Suprapubic skin (tissue), 4 donors: Measurements from ENCODE around the gene SEMA6B. TPM values are rescaled to one million over a fixed set of nuclear protein-coding genes. Genes with fewer than 3 reads are reported as not detected.

Experiments used
- DNase-seq, 2 donors: peaks; one replicate each; pipeline ENCODE4 v3.0.0-alpha.2; 2019; ENCODE audit warnings: low spot score in 2 of 2
- H3K27ac ChIP-seq: fragments of 200-600 bp; sonication (generic); one replicate; pipeline ENCODE4 v1.5.1; 2019
- H3K27me3 ChIP-seq: fragments of 200-600 bp; sonication (generic); one replicate; pipeline ENCODE4 v1.5.1; 2019
- H3K36me3 ChIP-seq: fragments of 200-600 bp; sonication (generic); one replicate; pipeline ENCODE4 v1.5.1; 2019
- H3K4me1 ChIP-seq: fragments of 200-600 bp; sonication (generic); one replicate; pipeline ENCODE4 v1.5.1; 2019
- H3K4me3 ChIP-seq: fragments of 200-600 bp; sonication (generic); one replicate; pipeline ENCODE4 v1.5.1; 2019; ENCODE audit warnings: mild to moderate bottlenecking
- H3K9me3 ChIP-seq: fragments of 200-600 bp; sonication (generic); one replicate; pipeline ENCODE4 v1.5.1; 2019
- EP300 ChIP-seq: sonication (generic); formaldehyde crosslinking; IDR thresholded peaks from one replicate; pipeline ENCODE4 v1.6.1; 2017; ENCODE audit warnings: antibody characterized with exemption
- POLR2A ChIP-seq, 2 donors: fragments of 450-650 bp; IDR thresholded peaks; one replicate each; pipeline ENCODE4 v1.6.1; 2017; ENCODE audit warnings: antibody characterized with exemption in 2 of 2, mild to moderate bottlenecking in 2 of 2, moderate library complexity in 2 of 2
- POLR2AphosphoS5 ChIP-seq, 3 donors: sonication (generic); formaldehyde crosslinking; IDR thresholded peaks; one replicate each; pipeline ENCODE4 v1.6.1; 2017; ENCODE audit warnings: antibody characterized with exemption in 3 of 3
- WGBS: methylation state at CpG from one replicate; pipeline ENCODE4 v1.1.5; 2018; 5-methylcytosine and 5-hydroxymethylcytosine counted together
- total RNA-seq, 4 donors: library from RNA; depleted of rRNA; stranded (reverse); fragments of >200 nt; gene quantifications; one replicate each; pipeline ENCODE4 v1.1.0, GENCODE V29; 2016
- TF ChIP-seq, protein P1 (sequence below), 2 donors: fragments of 200-600 bp in 1 of 2; fragments of 450-650 bp in 1 of 2; sonication (generic) in 1 of 2; IDR thresholded peaks; one replicate each; pipeline ENCODE4 v1.5.1; 2016 to 2019; ENCODE audit warnings: antibody characterized with exemption in 2 of 2, mild to moderate bottlenecking in 1 of 2, moderate library complexity in 1 of 2

SEMA6B gene
- total RNA-seq, 4 donors from 2014 or later, result 1.5 to 5.4 (median 3.3) TPM

DNA sequence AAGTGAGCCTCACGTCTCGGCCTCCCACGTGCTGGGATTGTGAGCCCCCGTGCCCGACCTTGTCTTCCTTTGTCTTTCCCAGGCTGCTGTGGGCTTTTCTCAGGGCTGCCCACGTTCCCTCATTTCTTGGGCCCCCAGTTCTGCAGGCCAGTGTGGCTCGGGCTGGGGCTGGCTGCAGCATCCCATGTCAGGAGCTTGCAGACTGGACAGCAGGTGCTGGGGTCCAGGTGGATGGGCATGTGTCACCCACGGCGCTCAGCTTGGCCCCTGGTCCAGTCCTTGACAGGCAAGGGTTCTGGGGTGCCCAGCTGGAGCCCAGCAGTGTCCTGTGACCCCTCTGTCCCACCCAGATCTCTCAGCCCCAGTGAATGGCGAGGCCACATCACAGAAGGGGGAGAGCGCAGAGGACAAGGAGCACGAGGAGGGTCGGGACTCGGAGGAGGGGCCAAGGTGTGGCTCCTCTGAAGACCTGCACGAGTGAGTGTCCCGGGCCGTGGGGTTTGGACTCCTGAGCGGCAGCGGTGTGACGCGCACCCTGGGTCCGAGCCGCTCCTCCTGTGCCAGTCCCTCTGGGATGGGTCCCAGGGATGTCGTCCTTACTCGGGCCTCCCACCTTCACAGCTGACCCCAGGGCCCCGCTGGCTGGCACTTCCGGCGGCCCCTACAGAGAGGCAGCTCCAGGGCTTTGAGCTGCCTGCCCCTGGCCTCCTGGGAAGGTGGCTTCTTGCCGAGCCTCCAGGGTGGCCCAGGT lies 58.5 kb downstream of the SEMA6B start:
- peaks cover 93% of the 10 kb centered on the region for H3K36me3 ChIP-seq
- no peak for DNase-seq
- 89% methylated on average over 17 of the region's 29 CpGs for WGBS
- TF ChIP-seq, protein P1, sequence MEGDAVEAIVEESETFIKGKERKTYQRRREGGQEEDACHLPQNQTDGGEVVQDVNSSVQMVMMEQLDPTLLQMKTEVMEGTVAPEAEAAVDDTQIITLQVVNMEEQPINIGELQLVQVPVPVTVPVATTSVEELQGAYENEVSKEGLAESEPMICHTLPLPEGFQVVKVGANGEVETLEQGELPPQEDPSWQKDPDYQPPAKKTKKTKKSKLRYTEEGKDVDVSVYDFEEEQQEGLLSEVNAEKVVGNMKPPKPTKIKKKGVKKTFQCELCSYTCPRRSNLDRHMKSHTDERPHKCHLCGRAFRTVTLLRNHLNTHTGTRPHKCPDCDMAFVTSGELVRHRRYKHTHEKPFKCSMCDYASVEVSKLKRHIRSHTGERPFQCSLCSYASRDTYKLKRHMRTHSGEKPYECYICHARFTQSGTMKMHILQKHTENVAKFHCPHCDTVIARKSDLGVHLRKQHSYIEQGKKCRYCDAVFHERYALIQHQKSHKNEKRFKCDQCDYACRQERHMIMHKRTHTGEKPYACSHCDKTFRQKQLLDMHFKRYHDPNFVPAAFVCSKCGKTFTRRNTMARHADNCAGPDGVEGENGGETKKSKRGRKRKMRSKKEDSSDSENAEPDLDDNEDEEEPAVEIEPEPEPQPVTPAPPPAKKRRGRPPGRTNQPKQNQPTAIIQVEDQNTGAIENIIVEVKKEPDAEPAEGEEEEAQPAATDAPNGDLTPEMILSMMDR (IDR thresholded peaks at IDR 0.05), result no peak
- TF ChIP-seq POLR2A (IDR thresholded peaks at IDR 0.05) (no peak), EP300 (no peak), POLR2AphosphoS5 (IDR thresholded peaks at IDR 0.05) (no peak)
- no peaks in the 10 kb centered on the region for H3K9me3 ChIP-seq
- no peak overlapping the region for H3K4me3 ChIP-seq
- no peaks in the 10 kb centered on the region for H3K27me3 ChIP-seq
- no peak overlapping the region for H3K27ac ChIP-seq
- no peaks in the 10 kb centered on the region for H3K4me1 ChIP-seq

DNA sequence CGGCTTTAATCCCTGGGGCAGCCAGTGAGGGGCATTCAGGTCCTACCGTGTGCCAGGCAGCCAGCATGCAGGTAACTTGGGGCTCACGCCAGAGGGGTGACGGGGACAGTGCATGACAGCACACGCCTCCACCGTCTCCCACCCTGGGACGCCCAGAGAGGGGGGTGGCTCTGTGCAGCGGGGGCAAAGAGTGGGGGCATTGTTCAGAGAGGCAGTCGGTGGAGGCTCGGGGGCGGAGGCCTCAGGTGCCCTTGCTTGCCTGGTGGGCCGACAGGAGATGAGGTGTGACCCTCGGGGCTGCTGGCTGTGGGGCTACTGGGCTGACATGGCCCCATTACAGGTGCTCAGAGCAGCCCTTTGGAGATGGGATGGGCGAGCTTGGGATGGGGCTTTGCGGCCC lies 59.6 kb downstream of the SEMA6B start:
- Histone ChIP-seq H3K9me3 (no peaks in the 10 kb centered on the region), H3K27ac (no peak overlapping the region), H3K4me1 (no peaks in the 10 kb centered on the region), H3K4me3 (no peak overlapping the region), H3K36me3 (peaks cover 93% of the 10 kb centered on the region), H3K27me3 (no peaks in the 10 kb centered on the region)
- no peak for TF ChIP-seq POLR2A (IDR thresholded peaks at IDR 0.05)
- TF ChIP-seq, protein P1 (IDR thresholded peaks at IDR 0.05), result no peak
- no peak for TF ChIP-seq EP300
- TF ChIP-seq POLR2AphosphoS5 (IDR thresholded peaks at IDR 0.05), result no peak
- DNase-seq, result no peak
- WGBS, result 90% methylated on average over 14 of the region's 15 CpGs

DNA sequence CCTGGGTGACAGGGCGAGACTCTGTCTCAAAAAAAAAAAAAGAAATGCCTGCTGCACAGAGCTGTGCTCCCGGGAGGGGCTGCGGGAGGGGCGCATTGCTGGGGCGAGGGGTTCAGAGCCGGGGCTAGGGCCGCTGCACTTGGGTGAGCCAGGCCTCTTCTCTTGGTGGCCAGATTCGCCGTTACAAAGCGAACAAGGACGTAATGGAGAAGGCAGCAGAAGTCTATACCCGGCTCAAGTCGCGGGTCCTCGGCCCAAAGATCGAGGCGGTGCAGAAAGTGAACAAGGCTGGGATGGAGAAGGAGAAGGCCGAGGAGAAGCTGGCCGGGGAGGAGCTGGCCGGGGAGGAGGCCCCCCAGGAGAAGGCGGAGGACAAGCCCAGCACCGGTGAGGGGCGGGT lies 60.2 kb downstream of the SEMA6B start:
- H3K4me1 ChIP-seq, result no peaks in the 10 kb centered on the region
- TF ChIP-seq EP300, result no peak
- TF ChIP-seq POLR2AphosphoS5 (IDR thresholded peaks at IDR 0.05), result no peak
- TF ChIP-seq, protein P1 (IDR thresholded peaks at IDR 0.05), result no peak
- TF ChIP-seq POLR2A (IDR thresholded peaks at IDR 0.05), result no peak
- no peaks in the 10 kb centered on the region for H3K9me3 ChIP-seq
- H3K27me3 ChIP-seq, result no peaks in the 10 kb centered on the region
- H3K36me3 ChIP-seq, result peaks cover 94% of the 10 kb centered on the region
- no peak overlapping the region for H3K27ac ChIP-seq
- H3K4me3 ChIP-seq, result no peak overlapping the region
- no peak for DNase-seq
- 96% methylated on average over 23 of the region's 23 CpGs for WGBS

DNA sequence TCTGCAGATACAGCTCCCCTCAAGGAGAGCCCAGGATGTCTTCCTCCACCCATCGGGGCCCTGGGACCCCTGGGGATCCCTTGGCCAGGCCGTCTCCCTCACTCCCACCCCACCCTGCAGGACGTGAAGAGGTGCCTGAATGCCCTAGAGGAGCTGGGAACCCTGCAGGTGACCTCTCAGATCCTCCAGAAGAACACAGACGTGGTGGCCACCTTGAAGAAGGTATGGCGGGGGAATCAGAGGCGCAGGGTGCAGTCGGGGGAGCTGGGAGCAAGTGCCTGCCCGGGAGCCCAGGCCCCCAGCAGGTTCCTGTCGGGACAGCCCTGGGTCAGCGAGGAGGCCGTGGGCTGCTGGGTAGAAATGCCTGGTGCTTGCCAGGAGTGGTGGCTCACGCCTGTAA lies 60.8 kb downstream of the SEMA6B start:
- Histone ChIP-seq H3K36me3 (peaks cover 97% of the 10 kb centered on the region), H3K9me3 (no peaks in the 10 kb centered on the region), H3K4me1 (no peaks in the 10 kb centered on the region), H3K4me3 (no peak overlapping the region), H3K27me3 (no peaks in the 10 kb centered on the region), H3K27ac (no peak overlapping the region)
- TF ChIP-seq, protein P1 (IDR thresholded peaks at IDR 0.05), result no peak
- no peak for TF ChIP-seq POLR2A (IDR thresholded peaks at IDR 0.05)
- no peak for TF ChIP-seq EP300
- no peak for TF ChIP-seq POLR2AphosphoS5 (IDR thresholded peaks at IDR 0.05)
- 96% methylated on average over 12 of the region's 12 CpGs for WGBS
- no peak for DNase-seq

DNA sequence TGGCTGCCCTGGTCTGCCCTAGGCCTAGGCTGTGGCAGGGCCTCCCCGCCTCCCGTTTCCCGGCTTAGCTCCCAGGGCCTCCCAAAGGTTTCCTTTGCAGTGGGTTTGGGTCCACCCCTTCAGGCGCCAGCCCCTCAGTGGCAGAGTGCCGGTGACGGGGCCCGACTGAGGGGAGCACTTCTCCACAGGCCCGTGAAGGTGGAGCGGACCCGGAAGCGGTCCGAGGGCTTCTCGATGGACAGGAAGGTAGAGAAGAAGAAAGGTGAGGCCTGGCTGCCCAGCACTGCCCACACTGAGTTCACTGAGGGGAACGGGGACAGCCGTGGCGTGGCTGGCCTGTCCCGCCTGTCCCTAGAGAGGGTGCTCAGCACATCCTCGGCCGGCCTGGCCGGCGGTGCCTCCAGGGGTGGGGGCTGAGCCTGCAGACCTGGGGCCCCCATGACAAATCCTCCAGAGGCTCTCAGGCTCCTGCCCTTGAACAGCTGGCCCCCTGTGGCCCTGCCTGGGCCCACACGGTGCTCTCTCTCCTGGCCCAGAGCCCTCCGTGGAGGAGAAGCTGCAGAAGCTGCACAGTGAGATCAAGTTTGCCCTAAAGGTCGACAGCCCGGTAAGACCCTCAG lies 61.6 kb downstream of the SEMA6B start:
- TF ChIP-seq, protein P1 (IDR thresholded peaks at IDR 0.05), result no peak
- no peak for TF ChIP-seq POLR2AphosphoS5 (IDR thresholded peaks at IDR 0.05)
- TF ChIP-seq EP300, result no peak
- TF ChIP-seq POLR2A (IDR thresholded peaks at IDR 0.05), result no peak
- no peak for DNase-seq
- 97% methylated on average over 18 of the region's 25 CpGs for WGBS

More for the DNA sequence above, 61.6 kb downstream of the SEMA6B start:
- no peak overlapping the region for H3K27ac ChIP-seq
- H3K4me1 ChIP-seq, result no peaks in the 10 kb centered on the region
- no peaks in the 10 kb centered on the region for H3K9me3 ChIP-seq
- peaks cover 96% of the 10 kb centered on the region for H3K36me3 ChIP-seq
- H3K4me3 ChIP-seq, result no peak overlapping the region
- H3K27me3 ChIP-seq, result no peaks in the 10 kb centered on the region
